NCI-H82 (cell line): ENCODE measurements around the gene ARF1.
A peak's percentile ranks its signal among the peaks of the same experiment; 100 is the strongest.

Source experiments
- DNase-seq: peaks from one replicate; lab custom pipeline; 2025; lab: John Stamatoyannopoulos, UW

The ARF1 gene

DNA sequence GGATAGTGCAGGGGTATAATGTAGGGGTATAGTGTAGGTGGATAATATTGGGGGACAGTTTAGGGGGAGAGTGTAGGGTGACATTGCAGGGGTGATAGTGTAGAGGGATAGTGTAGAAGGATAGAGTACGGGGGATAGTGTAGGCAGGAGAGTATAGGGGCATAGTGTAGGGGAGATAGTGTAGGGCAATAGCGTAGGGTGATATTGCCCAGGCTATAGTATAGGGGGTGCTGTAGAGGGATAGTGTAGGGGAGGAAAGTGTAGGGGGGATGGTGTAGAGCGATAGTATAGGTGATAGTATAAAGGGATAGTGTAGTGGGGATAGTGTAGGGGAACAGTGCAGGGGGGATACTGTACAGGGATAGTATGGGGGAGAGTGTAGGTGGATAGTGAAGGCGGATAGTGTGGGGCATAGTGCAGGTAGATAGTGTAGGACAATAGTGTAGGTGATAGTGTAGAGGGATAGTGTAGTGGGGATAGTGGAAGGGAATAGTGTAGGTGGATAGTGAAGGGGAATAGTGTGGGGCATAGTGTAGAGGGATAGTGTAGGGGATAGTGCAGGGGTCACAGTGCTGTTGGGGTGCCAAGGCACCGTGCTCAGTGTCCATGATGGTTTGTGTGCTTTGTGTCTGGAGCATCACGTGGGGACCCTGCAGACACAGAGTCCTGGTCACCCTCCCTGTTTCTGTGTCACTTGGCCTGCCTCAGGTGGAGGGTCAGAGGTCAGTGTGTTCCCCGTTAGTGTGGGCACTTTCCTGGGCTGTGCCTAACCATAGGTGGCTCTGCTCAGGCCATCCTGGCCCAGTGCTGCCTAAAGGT lies 10.5 kb upstream of the ARF1 start:
- no peak for DNase-seq

DNA sequence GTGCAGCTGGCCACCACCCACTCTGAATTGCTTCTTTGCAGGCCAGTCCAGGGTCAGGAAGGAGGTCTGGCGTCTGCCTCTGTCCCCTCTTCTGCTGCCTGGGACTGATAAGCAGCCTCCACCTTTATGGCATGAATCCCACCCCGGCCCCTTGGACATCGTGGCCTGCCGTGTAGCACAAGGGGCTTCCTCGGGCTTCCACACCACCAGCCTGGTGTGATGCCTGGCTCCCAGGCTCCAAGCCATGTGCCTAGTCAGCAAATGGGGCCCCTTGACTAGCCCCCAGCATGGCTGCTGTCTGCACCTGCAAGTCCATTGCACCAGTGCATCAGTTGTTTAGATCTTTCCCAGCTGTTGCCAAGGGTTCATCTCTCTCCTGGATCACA lies 9.9 kb upstream of the ARF1 start:
- no peak for DNase-seq

DNA sequence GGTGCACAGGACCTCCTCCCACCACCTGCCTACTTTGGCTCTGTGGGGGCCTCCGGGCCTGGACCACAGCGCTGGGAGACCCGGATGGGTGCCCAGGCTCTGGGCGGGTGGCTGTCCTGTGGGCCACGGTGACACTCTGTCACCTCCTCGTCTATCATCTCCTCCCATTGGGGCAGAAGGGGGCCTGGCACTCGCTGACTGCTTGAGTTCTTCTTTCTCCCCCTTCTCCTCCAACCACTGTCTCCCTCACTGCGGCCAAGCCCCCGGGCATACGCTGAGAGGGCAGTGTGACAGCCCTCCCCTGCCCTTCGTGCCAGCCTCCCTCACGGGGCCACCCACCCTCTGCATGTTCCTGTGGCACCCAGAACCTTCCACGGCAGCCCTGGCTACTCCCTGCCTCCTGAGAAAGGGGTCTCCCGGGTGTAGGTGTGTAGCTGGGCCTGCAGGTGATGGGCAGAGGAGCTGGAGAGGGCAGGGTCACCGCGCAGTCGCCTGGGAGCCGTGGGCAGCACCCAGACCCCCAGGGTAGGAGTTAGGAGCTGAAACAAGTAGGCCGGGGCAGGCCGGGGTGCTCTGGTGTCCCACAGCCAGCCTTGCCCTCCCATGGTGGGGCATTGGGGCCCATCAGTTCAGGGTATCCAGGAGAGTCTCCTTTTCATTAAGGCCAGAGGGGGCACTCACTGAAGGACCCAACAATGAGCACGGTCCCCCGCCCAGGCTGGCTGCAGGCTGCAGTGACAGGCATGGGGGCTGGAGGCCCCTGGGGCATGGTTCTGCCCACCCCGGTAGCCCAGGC lies 9.2 kb upstream of the ARF1 start:
- DNase-seq, result no peak

DNA sequence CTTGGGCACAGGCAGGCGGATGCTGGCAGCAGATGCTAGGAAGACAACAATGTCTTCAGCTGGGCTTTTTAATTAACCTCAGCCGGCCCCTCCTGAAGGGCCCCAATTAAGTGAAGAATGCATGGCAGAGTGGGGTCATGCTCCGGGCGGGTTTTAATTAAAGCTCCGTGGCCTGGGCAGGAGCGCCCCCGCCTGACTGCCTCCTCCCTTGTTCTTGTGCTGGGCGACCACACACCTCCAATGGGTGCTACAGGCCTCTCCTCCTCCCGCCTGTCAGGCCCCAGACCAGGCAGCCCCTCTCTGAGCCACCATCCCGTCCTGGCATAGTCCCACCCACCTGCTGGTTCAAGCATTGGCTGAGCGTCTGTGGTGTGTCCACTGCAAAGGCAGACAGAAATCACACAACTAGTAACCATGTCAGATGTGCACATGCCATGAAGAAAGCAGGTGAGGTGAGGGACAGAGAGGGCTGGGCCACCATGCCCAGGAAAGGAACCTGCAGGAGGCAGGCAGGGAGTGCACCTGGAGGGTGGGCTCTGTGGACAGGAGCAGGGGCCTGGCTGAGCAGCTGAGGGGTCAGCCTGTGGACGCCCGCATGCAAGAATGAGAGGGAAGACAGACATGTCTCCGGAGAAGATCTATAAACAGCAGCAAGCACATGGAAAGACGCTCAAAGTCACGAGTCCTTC lies 8.5 kb upstream of the ARF1 start:
- peak; percentile 68 for DNase-seq

DNA sequence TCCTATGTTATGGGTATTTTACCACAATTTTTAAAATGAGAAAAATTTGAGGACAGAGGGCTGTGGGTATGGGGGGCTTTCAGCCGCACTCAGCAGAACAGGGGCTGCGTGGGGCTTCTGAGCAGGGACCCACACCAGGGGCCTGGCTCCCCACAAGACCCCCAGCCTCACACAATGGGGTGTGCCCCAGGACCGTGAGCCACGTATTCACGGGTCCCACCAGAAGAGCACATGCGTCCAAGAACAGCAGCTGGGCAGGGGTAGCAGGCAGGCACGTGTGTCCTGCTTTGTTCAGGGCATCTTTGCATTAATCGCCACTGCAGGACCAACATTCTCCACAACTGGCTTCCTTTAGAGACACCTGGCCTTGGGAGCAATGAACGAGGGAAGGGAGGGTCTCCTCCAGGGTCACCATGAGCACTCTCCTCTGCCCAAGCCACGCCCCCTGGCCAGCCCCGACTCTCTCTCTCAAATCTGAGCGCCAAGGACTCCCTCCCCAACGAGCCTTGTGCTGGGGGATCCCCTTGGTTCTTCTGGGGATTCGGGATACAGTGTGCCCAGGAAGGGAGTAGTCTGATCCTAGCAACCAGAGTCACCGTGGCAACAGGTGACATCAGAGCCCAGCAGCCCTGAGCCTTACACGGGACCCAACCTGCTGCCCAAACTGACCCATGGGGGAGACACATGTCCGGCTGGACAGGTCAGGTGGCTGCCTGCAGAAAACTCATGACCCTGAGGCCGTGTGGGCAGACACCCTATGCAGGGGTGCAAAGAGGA lies 7.4 kb upstream of the ARF1 start:
- no peak for DNase-seq

DNA sequence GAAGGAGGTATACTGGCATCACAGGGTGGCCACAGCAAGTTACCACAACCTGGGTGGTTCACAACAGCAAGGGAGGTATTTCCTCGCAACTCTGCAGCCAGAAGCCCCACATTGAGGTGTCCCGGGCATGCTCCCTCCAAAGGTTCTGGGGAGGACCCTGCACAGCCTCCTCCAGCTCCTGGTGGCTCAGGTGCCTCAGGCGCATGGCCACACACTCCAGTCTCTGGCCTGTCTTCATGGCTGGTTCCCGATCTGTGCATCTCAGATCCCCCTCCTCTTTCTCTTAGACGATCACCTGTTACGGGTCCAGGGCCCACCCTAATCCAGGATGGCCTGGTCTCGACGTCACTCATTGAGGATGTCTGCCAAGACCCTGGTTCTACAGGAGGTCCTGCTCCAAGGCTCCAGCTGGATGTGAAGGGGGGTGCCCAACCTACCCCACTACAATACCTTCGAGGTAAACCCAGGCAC lies 6.7 kb upstream of the ARF1 start:
- DNase-seq, result no peak

DNA sequence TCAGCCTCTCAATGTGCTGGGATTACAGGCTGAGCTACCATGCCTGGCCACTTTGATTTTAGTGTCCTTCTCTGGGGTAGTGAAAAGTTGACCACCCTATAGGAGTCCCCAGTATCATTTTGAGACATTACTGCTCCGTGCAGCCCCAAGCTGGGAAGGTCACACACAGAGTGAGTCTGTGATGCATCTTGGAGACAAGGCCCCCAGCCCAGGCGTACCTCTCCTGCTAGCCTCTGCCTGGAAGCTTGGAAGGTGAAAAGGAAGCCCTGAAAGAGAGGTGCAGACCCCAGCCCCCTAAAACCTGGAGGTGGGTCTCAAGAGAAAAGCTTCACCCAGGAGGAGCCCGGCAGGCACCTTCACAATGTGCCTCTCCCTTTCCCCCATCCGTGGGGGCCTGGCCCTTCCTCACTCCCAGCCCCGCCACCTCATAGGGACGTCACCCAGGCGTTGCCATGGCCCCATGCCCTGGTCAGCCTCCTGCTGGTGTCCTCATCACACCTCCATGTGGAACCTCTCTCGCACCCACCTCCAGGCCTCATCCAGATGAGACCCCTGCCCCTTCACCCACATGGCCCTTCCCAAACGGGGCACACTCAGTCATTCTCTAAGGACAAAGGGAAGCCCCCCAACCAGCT lies 5.6 kb upstream of the ARF1 start:
- DNase-seq, result no peak

DNA sequence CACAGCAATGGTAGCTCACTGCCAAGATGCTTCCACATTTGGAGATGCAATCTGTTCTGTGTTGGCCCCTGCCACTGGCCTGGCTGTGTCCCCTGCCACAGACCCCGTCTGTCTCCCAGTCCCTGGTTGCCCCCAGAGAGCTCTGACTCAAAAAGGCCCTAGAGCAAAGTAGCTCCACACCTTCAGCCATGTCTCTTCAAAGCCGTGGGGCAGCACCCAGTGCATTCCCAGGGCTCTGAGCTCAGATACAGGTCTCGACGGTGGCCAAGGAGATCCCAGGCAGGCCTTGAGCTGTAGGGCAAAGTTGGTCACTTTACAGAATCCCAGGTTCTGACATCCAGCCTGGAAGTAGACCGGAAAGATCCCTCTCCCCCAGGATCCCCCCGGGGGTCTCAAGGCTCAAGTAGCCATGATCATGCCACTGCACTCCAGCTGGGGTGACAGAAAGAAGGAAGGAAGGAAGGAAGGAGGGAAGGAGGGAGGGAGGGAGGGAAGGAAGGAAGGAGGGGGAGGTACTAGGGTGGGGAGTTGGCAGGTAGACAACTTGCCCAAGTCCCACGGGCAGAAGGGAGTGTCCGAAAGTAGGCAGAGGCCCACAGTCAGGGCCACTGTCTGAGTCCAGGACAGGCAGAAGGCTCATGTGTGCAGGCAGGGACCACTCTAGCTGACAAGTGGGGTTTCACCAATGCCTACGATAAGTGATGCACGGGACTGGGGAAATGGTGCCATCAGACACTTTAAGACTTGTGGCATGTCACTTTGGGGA lies 4.8 kb upstream of the ARF1 start:
- DNase-seq, result no peak

DNA sequence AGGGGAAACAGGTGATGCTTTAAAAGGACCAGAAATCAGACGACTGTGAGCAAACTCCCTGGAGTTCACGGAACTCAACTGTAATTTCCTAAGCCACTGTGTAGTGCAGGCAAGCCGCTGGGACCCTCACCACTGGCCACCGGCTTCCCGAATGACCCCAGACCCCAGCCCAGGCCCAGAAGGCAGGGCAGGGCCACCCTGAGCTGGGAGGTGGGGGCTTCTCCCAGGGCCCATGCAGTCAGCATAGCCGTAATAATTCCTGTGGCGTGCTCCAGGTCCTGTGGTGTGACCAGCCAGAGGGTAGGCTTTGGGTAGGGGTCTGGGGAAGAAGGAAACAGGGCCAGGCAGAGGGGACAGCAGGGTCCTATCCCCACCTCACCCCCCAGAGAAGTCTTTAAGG lies 3.5 kb upstream of the ARF1 start:
- DNase-seq, result no peak

DNA sequence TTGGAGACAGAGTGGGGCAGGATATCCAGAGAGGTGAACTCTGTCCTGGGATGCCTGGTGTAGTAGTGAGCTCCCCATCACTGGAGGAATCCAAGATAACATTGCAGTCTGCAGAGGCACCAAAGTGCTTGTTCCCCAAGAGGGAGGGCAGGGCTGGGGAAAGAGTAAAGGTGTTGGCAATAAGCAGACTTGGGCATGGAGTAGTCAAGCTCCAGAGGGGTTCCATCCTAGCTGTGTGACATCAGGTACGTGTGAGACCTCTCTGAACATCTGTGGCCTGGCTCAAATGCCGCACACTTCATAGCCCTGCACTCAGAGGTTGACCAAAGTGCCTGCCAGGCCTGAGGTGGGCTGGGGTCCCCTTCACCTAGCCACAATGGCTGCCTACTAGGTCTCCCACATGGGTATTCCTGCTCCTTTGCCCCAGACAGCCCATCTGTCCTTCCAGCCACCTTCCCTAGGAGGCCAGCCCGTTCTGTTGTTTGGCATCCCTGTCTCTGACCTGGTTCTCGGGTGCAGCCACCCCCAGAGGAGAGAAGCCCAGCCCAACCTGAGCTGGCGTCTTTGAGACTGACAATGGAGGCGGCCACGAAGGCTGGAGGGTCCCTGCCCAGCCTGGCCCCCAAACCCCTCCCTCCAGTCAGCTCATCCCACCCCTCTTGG lies 2.8 kb upstream of the ARF1 start:
- no peak for DNase-seq

DNA sequence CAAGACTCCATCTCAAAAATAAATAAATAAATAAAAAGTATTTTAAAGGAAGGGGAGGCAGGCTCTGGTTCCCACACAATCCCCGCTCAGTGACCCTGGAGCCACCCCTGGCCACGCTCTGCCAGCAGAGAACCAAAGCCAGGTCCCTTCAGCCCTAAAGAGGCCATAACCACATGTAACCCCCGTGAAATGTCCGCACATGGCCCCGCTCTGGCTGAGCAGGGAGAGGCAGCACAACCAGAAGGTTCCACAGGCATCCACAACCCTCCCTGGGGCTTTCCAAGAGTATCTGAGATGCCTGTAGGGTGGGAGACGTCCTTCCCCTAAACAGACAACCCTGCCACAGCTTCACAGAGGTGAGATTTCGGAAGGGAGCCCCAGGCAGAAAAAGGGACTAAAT lies 1.4 kb upstream of the ARF1 start:
- DNase-seq, result no peak

DNA sequence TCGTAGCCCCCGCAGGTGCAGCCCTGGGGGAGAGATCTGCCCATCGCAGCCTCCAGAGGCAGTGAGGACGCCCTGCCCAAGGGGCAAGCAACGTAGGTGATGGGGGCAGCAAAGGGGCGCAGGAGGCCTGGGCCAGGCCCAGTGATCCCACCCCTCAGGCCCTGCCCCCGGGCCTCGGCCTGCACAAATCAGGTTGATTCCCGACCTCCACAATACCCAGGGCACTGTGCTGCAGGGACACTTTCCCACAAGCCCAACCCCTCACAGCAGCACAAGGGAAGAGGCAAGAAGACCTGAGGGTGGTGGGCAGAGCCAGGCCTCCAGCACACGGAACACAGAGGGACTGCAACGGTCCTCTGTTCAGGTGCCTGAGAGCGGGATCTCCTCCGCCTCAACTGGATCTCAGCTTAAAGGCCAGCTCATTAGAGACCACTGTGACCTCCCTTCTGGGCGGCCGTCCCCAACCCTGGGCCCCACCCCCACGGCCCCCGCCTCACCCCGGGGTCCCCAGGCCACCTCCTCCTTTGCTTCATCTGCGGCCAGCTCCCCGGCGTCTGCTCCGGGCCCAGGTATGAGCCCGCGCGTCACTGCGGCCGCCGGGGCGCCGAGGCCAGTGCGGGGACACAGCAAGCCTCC lies 812 bp upstream of the ARF1 start:
- peak; percentile 59 for DNase-seq

DNA sequence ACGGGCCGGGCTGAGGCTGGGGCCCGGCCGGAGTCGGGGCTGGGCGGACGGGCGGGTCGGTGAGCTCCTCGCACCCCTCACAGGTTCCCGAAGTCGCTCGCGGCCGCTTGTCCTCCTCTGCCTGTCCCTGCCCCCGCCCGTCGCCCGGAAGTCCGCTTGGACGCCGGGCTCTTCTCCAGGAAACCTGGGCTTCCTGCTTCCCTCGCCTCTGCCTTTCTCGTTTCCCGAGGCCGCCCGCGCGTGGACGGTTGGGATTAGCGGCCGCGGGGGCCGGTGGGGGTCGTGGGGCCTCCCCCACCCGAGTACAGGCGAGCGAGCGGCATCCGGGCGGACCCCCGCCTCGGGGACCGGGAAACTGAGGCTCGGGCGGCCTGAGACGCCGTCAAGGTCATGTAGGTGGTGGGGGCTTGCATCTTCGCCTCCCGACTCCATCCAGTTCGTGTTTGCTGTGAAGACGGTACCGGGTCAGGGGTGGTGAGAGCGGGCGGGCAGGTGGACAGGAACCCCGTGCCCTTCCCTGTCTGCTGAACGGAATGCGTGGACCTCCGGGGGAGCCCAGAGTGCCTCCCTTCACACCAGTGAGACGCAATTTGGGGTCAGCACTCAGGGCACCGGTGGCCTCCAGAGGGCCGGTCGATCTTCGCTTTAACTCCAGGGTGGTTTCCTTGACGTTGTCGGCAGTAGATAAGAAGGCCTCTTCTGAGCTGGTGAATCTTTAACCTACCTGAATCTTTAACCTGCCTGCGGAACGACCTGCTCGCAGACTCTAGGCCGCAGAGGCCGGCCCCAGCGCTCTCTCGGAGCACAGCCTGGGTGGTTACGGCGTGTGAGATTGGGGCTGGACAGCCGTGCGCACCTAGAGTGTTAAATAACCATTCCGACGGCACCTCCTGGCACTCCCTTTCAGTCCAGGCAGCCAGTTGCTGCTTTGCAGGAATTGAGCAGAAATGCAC lies 686 bp downstream of the ARF1 start:
- peak; percentile 60 for DNase-seq

DNA sequence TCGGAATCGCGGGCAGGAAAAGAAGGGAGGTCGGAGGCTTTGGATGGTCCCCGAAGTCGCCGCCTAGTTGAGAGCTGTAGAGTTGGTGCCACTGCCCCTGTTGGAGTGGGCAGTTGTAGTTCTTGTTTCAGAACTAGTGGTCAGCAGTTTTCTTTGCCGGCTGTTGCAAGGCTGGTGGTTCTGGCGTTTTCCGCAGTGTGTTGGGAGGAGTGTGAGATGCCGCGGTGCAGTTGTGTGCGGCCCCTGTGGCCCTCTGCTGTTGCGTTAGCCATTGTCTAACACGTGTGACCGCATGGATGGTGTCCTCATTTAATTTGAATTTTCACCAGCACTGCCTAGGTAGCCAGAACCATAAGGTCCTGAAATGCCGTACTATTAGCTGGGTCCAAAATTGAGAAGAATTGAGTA lies 1.4 kb downstream of the ARF1 start:
- DNase-seq, result peak; percentile 60

DNA sequence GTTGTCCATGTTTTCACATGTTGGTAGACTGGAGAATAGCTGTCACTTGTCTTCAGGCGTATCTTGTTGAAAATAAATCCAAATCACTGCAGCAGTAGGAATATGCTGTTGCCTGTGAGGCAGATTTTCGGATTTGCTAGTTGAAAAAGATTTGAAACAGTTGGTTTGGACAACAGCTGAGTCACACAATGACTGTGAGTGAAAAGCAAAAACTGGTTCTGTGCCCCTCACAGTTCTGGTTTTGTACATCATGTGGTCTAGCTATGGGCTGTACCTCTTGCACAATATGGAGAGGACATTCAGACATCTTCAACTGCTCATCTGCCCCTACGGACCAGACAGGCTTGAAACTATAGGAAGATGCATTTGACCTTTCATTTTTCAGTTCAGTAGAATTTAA lies 1.8 kb downstream of the ARF1 start:
- DNase-seq, result no peak

DNA sequence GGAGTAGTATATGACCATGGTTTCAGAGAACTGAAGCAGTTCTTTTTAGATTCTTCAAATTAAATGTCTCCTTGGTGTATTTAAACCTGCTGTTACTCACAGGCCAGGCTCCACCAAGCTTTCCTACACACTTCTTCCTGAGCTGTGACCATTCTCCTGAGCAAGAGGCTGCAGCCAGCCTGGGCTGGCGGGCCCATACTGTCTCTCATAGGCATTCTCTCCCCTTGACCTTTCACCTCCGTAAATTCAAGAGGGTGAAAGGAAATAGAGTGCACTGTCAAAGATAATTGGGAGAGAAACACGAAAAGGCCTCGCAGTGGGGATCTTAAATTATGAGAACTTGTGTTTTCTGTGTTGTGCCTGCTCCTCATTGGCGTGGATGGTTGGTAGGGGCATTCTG lies 2.3 kb downstream of the ARF1 start:
- DNase-seq, result no peak

DNA sequence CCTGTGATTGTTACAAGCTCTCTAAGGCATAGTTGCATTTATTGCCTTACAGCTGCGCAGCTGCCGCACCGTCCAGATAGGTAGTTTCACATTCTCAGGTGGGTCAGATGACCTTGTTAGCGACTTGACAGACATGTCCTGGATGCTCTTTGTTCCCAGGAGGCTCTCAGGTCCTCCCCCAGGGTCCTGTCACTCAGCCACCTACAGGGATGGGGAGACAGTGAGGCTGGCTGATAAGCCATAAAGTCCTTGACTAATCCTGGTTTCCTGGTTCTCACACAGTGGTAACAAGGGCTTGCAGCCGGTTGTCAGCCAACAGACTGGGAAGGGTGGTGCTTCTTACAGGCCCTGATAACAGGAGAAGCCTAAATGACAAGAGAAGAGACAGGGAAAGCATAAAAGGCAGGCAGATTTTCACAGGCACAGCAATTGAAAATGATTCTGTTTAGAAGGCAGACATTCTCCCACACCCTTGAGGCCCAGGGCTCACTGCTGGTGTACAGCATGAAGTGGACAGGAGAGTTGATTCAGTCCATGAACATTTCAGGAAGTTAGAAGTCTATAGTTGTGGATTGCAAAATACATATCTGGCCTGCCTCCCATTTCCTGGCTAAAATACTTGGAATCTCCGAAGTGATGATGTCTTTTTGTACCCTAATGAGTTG lies 2.9 kb downstream of the ARF1 start:
- DNase-seq, result peak; percentile 50

DNA sequence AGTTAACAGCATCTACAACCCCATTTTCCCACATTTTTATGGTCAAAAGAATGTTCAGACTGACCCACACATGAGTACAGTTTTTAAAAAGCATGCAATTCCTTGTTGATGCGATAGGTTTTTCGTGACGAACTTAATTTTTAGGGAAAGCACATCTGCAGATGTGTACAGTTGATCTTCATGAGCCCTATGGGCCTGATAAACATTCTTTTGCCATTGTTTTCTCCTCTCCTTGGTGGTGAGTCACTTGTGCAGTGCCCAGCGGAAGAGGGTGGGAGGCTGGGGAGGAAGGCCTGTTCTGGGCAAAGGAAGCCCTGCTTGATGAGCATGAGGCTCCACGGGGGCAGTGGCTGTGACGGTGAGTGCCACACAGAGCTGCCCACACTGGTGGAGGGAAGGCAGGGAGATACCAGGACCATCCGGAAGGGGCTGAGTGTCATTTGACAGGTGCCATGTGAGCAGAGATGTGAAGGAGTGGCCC lies 5.3 kb downstream of the ARF1 start:
- no peak for DNase-seq
